ENCODE measurements around the gene TBC1D23. TPM values are rescaled to one million over a fixed set of nuclear protein-coding genes. Genes with fewer than 3 reads are reported as not detected.

Gene TBC1D23
- total RNA-seq, 1 donor from 2014 or later: 48.8 TPM

- peaks cover 36% of the 10 kb centered on the region for H3K4me1 Mint-ChIP-seq (ENCODE audit: low read depth)
- H3K27ac Mint-ChIP-seq: peak overlapping the region; percentile 82
- no peaks in the 10 kb centered on the region for H3K36me3 Mint-ChIP-seq (ENCODE audit: insufficient read depth)
- H3K4me3 Mint-ChIP-seq (ENCODE audit: low read depth): no peak overlapping the region
- no peak for DNase-seq (ENCODE audit: low spot score, unreplicated experiment)
- no peak for TF ChIP-seq CTCF (IDR thresholded peaks at IDR 0.05; ENCODE audit: unreplicated experiment)
- no peaks in the 10 kb centered on the region for H3K9me3 Mint-ChIP-seq (ENCODE audit: low read depth)
- no peaks in the 10 kb centered on the region for H3K27me3 Mint-ChIP-seq
These were observed 3.5 kb downstream of the TBC1D23 start for GRCh38 chr3:100264242-100264641.

GRCh38 chr3:100265016-100265415, 4.2 kb downstream of the TBC1D23 start:
- Mint-ChIP-seq H3K36me3 (ENCODE audit: insufficient read depth) (no peaks in the 10 kb centered on the region), H3K9me3 (ENCODE audit: low read depth) (no peaks in the 10 kb centered on the region), H3K4me1 (ENCODE audit: low read depth) (peaks cover 34% of the 10 kb centered on the region), H3K27ac (peak overlapping the region; percentile 82), H3K27me3 (no peaks in the 10 kb centered on the region), H3K4me3 (ENCODE audit: low read depth) (no peak overlapping the region)
- TF ChIP-seq CTCF (IDR thresholded peaks at IDR 0.05; ENCODE audit: unreplicated experiment): no peak
- no peak for DNase-seq (ENCODE audit: low spot score, unreplicated experiment)

- Mint-ChIP-seq H3K9me3 (ENCODE audit: low read depth) (no peaks in the 10 kb centered on the region), H3K4me1 (ENCODE audit: low read depth) (peaks cover 34% of the 10 kb centered on the region), H3K36me3 (ENCODE audit: insufficient read depth) (no peaks in the 10 kb centered on the region), H3K27me3 (no peaks in the 10 kb centered on the region), H3K4me3 (ENCODE audit: low read depth) (no peak overlapping the region), H3K27ac (no peak overlapping the region)
- TF ChIP-seq CTCF (IDR thresholded peaks at IDR 0.05; ENCODE audit: unreplicated experiment): no peak
- DNase-seq (ENCODE audit: low spot score, unreplicated experiment): no peak
These were observed 5.7 kb downstream of the TBC1D23 start for GRCh38 chr3:100266531-100266930.

- no peak for DNase-seq (ENCODE audit: low spot score, unreplicated experiment)
- H3K27me3 Mint-ChIP-seq: no peaks in the 10 kb centered on the region
- H3K4me1 Mint-ChIP-seq (ENCODE audit: low read depth): peaks cover 32% of the 10 kb centered on the region
- H3K27ac Mint-ChIP-seq: no peak overlapping the region
- no peaks in the 10 kb centered on the region for H3K36me3 Mint-ChIP-seq (ENCODE audit: insufficient read depth)
- no peak for TF ChIP-seq CTCF (IDR thresholded peaks at IDR 0.05; ENCODE audit: unreplicated experiment)
- H3K4me3 Mint-ChIP-seq (ENCODE audit: low read depth): no peak overlapping the region
- no peaks in the 10 kb centered on the region for H3K9me3 Mint-ChIP-seq (ENCODE audit: low read depth)
These were observed 7.4 kb downstream of the TBC1D23 start for GRCh38 chr3:100268156-100268555.

- Mint-ChIP-seq H3K27me3 (no peaks in the 10 kb centered on the region), H3K4me3 (ENCODE audit: low read depth) (no peak overlapping the region), H3K27ac (no peak overlapping the region), H3K36me3 (ENCODE audit: insufficient read depth) (no peaks in the 10 kb centered on the region), H3K4me1 (ENCODE audit: low read depth) (peaks cover 30% of the 10 kb centered on the region), H3K9me3 (ENCODE audit: low read depth) (no peaks in the 10 kb centered on the region)
- TF ChIP-seq CTCF (IDR thresholded peaks at IDR 0.05; ENCODE audit: unreplicated experiment): no peak
- DNase-seq (ENCODE audit: low spot score, unreplicated experiment): no peak
These were observed 8.2 kb downstream of the TBC1D23 start for GRCh38 chr3:100269001-100269400.

Measured in progenitor cell of endocrine pancreas (in vitro differentiated cells).